HFFc6 (cell line): ENCODE data around the gene PIK3R5. TPM values are rescaled to one million over a fixed set of nuclear protein-coding genes. Genes with fewer than 3 reads are reported as not detected.
"Not testable (repeated sequence)": the region's sequence is repeated elsewhere in the genome, so short reads cannot be mapped to it uniquely, and the experiment has no call there.

Source experiments
- DNase-seq: peaks from one replicate; pipeline ENCODE4 v3.0.0-alpha.2; 2018
- H3K27ac Mint-ChIP-seq: 2 replicates; pipeline ENCODE4 v1.8.0; 2020; ENCODE audit warnings: mild to moderate bottlenecking, mixed read lengths
- H3K27me3 Mint-ChIP-seq: 2 replicates; pipeline ENCODE4 v1.8.0; 2021; ENCODE audit warnings: mild to moderate bottlenecking, moderate library complexity, mixed read lengths; ENCODE audit not compliant: insufficient read depth
- H3K36me3 Mint-ChIP-seq: 2 replicates; pipeline ENCODE4 v1.8.0; 2021; ENCODE audit warnings: low read depth, mixed read lengths
- H3K4me1 Mint-ChIP-seq: 2 replicates; pipeline ENCODE4 v1.8.0; 2020; ENCODE audit warnings: low read depth, mixed read lengths
- H3K4me3 Mint-ChIP-seq: 2 replicates; pipeline ENCODE4 v1.8.0; 2020; ENCODE audit warnings: mild to moderate bottlenecking, moderate library complexity, mixed read lengths
- H3K9me3 Mint-ChIP-seq: 2 replicates; pipeline ENCODE4 v1.8.0; 2020; ENCODE audit warnings: mild to moderate bottlenecking, mixed read lengths
- total RNA-seq, 6 experiments: library from RNA; stranded (reverse); fragmentation: NEBNext Ultra II Directional; extraction: Animal tissue kit (Norgen Biotek cat#: 25700); gene quantifications; 2 replicates in 1 of 6; 3 replicates in 5 of 6; pipeline ENCODE4 v1.2.3, GENCODE V29; 2021
- TF ChIP-seq, protein P1 (sequence below): fragments of 200-600 bp; sonication (generic); IDR thresholded peaks from 2 replicates; pipeline ENCODE4 v1.5.0; 2021; ENCODE audit warnings: antibody characterized with exemption, mild to moderate bottlenecking

Gene PIK3R5
- total RNA-seq, 6 experiments from 2014 or later: not detected

DNA sequence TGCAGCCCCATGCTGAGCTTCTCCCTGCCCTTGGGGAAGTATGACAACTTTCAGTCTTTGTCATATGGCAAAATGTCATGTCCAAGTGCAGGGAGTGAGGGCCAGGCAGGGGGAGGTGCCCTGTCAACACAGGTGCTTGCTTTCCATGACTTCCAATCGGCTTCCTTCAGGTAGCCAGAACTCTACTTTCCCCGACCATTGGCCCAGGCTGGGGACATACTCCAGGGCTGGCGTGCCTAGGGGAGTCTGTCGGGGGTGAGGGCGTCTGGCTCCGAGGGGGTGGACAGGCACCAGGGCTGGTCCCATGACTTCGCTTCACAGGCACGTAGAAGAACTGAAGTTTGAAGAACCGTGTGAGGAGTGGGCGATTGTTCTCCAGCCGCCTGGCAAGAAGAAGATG, 78.2 kb downstream of the PIK3R5 start:
- no peak for DNase-seq
- H3K36me3 Mint-ChIP-seq: no peaks in the 10 kb centered on the region
- no peak overlapping the region for H3K27ac Mint-ChIP-seq
- peaks cover 14% of the 10 kb centered on the region for H3K9me3 Mint-ChIP-seq
- H3K27me3 Mint-ChIP-seq: peaks cover 2% of the 10 kb centered on the region
- H3K4me1 Mint-ChIP-seq: no peaks in the 10 kb centered on the region
- TF ChIP-seq, protein P1, sequence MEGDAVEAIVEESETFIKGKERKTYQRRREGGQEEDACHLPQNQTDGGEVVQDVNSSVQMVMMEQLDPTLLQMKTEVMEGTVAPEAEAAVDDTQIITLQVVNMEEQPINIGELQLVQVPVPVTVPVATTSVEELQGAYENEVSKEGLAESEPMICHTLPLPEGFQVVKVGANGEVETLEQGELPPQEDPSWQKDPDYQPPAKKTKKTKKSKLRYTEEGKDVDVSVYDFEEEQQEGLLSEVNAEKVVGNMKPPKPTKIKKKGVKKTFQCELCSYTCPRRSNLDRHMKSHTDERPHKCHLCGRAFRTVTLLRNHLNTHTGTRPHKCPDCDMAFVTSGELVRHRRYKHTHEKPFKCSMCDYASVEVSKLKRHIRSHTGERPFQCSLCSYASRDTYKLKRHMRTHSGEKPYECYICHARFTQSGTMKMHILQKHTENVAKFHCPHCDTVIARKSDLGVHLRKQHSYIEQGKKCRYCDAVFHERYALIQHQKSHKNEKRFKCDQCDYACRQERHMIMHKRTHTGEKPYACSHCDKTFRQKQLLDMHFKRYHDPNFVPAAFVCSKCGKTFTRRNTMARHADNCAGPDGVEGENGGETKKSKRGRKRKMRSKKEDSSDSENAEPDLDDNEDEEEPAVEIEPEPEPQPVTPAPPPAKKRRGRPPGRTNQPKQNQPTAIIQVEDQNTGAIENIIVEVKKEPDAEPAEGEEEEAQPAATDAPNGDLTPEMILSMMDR: no peak
- H3K4me3 Mint-ChIP-seq: no peak overlapping the region

DNA sequence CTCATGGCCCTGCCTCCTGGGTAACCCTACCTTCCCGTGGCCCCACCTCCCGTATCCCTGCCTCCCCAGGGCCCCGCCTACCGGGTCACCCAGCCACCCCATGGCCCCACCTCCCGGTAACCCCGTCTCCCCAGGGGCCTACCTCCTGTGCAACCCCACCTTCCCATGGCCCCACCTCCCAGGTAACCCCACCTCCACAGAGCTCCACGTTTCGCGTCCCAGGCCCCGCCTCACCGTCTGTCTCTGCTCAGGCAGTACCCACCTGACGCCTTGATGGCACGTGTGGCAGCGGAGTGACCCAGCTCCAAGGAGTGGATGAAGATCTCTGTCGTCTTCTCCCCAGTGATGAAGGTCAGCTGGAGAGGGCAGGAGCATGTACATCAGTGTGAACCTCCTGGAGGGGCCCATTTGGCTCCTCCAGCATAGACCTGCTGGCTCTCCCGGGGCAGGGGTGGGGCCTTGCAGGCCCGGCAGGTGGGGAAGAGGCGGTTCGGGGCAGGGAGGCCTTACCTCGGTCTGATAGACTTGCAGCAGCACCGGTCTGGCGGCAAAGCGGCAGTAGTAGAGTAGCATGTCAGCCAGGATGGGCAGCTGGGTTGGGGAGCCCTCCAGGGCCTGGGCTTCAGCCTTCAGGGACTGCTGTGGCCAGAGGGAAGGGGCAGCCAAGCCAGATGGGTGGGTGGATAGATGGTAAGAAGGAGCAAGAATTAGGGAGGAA, 79.4 kb downstream of the PIK3R5 start:
- no peak for DNase-seq
- Mint-ChIP-seq H3K4me3 (no peak overlapping the region), H3K4me1 (no peaks in the 10 kb centered on the region), H3K36me3 (no peaks in the 10 kb centered on the region), H3K9me3 (peaks cover 14% of the 10 kb centered on the region), H3K27me3 (peaks cover 2% of the 10 kb centered on the region), H3K27ac (no peak overlapping the region)
- TF ChIP-seq, protein P1: no peak

DNA sequence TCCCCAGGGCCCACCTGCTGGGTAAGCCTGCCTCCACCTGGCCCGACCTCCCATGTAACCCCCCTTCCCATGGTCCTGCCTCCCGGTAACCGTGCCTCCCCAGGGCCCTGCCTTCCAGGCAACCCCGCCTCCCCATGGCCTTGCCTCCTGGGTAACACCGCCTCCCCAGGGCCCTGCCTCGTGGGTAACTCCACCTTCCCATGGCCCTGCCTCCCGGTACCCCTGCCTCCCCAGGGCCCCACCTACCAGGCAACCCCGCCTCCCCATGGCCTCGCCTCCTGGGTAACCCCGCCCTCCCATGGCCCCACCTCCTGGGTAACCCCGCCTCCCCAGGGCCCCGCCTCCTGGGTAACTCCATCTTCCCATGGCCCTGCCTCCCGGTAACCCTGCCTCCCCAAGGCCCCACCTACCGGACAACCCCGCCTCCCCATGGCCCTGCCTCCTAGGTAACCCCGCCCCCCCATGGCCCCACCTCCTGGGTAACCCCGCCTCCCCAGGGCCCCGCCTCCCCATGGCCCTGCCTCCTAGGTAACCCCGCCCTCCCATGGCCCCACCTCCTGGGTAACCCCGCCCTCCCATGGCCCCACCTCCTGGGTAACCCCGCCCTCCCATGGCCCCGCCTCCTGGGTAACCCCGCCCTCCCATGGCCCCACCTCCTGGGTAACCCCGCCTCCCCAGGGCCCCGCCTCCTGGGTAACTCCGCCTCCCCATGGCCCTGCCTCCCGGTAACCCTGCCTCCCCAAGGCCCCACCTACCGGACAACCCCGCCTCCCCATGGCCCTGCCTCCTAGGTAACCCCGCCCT, 80.1 kb downstream of the PIK3R5 start:
- H3K27ac Mint-ChIP-seq, H3K27me3 Mint-ChIP-seq, H3K36me3 Mint-ChIP-seq, H3K4me3 Mint-ChIP-seq, DNase-seq, H3K4me1 Mint-ChIP-seq: not testable (repeated sequence)
- peaks cover 14% of the 10 kb centered on the region for H3K9me3 Mint-ChIP-seq

DNA sequence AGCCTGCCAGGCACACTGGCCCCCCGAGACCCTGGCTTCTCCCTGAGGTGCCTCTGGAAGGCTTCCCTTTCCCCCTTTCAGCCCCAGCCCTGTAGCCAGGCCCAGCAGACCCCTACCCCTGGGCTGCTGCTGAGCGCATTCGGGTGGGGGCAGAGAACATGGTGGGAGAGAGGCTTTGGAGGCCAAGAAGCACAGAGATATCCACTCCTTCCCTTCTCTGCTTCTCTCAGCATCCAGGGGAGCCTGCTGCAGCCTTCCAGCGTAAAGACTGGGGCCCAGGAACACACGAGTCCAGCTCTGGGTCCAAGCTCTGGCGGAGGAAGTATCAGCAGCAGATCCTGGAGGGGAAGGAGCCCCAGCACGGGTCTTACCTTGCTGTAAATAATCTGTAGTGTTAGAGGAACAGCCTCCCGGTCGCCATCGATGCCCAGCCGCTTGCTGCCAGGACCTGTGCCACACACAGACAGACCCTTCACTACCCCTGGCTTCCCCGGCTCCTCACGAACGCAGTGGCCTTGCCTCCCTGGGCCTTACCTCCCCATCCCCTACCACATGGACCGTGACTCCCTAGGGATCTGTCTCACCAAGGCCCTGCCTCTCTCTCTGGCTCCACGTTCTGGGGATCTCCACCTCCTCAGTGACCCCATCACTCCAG, 81.0 kb downstream of the PIK3R5 start:
- TF ChIP-seq, protein P1: no peak
- Mint-ChIP-seq H3K27ac (no peak overlapping the region), H3K27me3 (peaks cover 6% of the 10 kb centered on the region), H3K4me1 (no peaks in the 10 kb centered on the region), H3K4me3 (no peak overlapping the region), H3K36me3 (no peaks in the 10 kb centered on the region), H3K9me3 (peaks cover 14% of the 10 kb centered on the region)
- DNase-seq: no peak

DNA sequence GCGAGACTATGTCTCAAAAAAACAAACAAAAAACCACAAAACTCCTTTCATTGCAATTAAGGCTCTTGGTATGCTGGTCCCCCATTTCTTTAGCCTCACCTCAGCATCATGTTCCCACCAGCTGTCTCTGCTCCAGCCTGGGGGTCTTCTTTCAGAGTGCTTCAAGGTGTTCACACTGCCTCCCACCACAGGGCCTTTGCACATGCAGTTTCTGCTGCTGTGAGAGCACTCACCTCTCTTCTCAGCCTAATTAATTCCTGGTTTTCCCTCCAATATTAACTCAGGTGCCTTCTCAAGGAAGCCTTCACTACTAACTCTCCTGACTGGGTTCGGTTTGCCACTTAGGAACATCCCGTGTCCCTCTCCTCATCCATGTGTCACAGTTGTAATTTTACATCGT, 82.2 kb downstream of the PIK3R5 start:
- TF ChIP-seq, protein P1: no peak
- DNase-seq: no peak
- H3K36me3 Mint-ChIP-seq: no peaks in the 10 kb centered on the region
- no peak overlapping the region for H3K27ac Mint-ChIP-seq
- no peak overlapping the region for H3K4me3 Mint-ChIP-seq
- peaks cover 14% of the 10 kb centered on the region for H3K9me3 Mint-ChIP-seq
- no peaks in the 10 kb centered on the region for H3K4me1 Mint-ChIP-seq
- peaks cover 6% of the 10 kb centered on the region for H3K27me3 Mint-ChIP-seq

DNA sequence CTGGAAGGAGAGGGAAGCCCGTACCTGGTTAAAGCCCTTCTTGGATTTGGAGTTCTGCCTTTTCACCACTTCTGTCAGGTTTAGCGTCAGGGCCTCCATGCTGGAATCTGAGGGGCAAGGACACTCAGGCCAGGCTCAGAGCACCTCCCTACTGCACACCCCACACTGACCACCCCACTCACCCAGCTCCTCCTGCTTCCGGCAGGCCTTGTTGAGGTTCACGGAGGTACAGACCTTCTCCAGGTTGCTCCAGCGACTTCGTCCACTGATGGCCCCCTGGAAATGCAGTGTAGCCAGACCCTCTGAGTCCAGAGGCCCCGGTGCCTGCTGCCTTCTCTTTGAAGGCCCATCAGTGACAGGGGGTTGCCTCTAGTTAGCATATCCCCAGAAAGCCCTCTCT, 83.9 kb downstream of the PIK3R5 start:
- Mint-ChIP-seq H3K4me1 (no peaks in the 10 kb centered on the region), H3K9me3 (peaks cover 14% of the 10 kb centered on the region), H3K4me3 (no peak overlapping the region), H3K36me3 (no peaks in the 10 kb centered on the region), H3K27ac (no peak overlapping the region), H3K27me3 (peaks cover 7% of the 10 kb centered on the region)
- no peak for DNase-seq
- TF ChIP-seq, protein P1: no peak
